Liver (tissue), 9 donors: ENCODE measurements around the gene PLCG2. TPM values are rescaled to one million over a fixed set of nuclear protein-coding genes. Genes with fewer than 3 reads are reported as not detected.

Source experiments
- DNase-seq: peaks from one replicate; pipeline ENCODE4 v3.0.0-alpha.2; 2017; ENCODE audit warnings: low spot score
- H3K27ac ChIP-seq, 2 donors: one replicate each; pipeline ENCODE4 v1.7.0; 2013; ENCODE audit warnings: inconsistent platforms in 2 of 2, low read length in 2 of 2, control low read depth in 1 of 2, low read depth in 1 of 2, mild to moderate bottlenecking in 1 of 2
- H3K27me3 ChIP-seq, 4 donors: one replicate each; pipeline versions ENCODE4 v1.6.1 to v1.7.0; 2013; ENCODE audit warnings: low read length in 3 of 4, inconsistent platforms in 1 of 4, mild to moderate bottlenecking in 1 of 4, moderate library complexity in 1 of 4; ENCODE audit not compliant: control insufficient read depth in 4 of 4, insufficient read depth in 4 of 4
- H3K36me3 ChIP-seq, 4 donors: one replicate each; pipeline versions ENCODE4 v1.6.1 to v1.7.0; 2013; ENCODE audit warnings: low read length in 3 of 4, mild to moderate bottlenecking in 3 of 4, low read depth in 1 of 4, moderate library complexity in 1 of 4; ENCODE audit not compliant: control insufficient read depth in 4 of 4, insufficient read depth in 3 of 4
- H3K4me1 ChIP-seq, 4 donors: one replicate each; pipeline versions ENCODE4 v1.6.1 to v1.7.0; 2013; ENCODE audit warnings: low read length in 3 of 4, mild to moderate bottlenecking in 3 of 4, moderate library complexity in 1 of 4; ENCODE audit not compliant: control insufficient read depth in 4 of 4, insufficient read depth in 4 of 4
- H3K4me3 ChIP-seq, 3 donors: one replicate each; pipeline versions ENCODE4 v1.6.1 to v1.7.0; 2013; ENCODE audit warnings: low read length in 3 of 3, control low read depth in 1 of 3, low read depth in 1 of 3, mild to moderate bottlenecking in 1 of 3
- H3K9ac ChIP-seq, 2 donors: one replicate each; pipeline ENCODE4 v1.7.0; 2013; ENCODE audit warnings: low read length in 2 of 2, mild to moderate bottlenecking in 2 of 2, moderate library complexity in 2 of 2, control low read depth in 1 of 2, low read depth in 1 of 2
- H3K9me3 ChIP-seq, 4 donors: one replicate each; pipeline versions ENCODE4 v1.6.1 to v1.7.0; 2013; ENCODE audit warnings: low read length in 3 of 4; ENCODE audit not compliant: control insufficient read depth in 4 of 4
- CTCF ChIP-seq: fragments of 150-350 bp; IDR thresholded peaks from 2 replicates; pipeline ENCODE4 v1.5.1; 2017; ENCODE audit warnings: improper control_type of control experiment, low read depth, low read length; ENCODE audit not compliant: missing input control
- EGR1 ChIP-seq, 2 donors: IDR thresholded peaks; 2 replicates each; pipeline ENCODE4 v1.6.1; 2016 to 2018; ENCODE audit warnings: antibody characterized with exemption in 2 of 2, low read depth in 2 of 2
- FOXA2 ChIP-seq: IDR thresholded peaks from 2 replicates; pipeline ENCODE4 v1.6.1; 2016; ENCODE audit warnings: antibody characterized with exemption
- HNF4A ChIP-seq, 2 donors: conservative IDR thresholded peaks; 2 replicates each; pipeline ENCODE4 v1.6.1; 2016; ENCODE audit warnings: antibody characterized with exemption in 2 of 2, mild to moderate bottlenecking in 2 of 2
- HNF4G ChIP-seq: IDR thresholded peaks from 2 replicates; pipeline ENCODE4 v1.6.1; 2016; ENCODE audit warnings: antibody characterized with exemption
- JUND ChIP-seq, 2 donors: IDR thresholded peaks; 2 replicates each; pipeline ENCODE4 v1.6.1; 2016; ENCODE audit warnings: antibody characterized with exemption in 2 of 2
- MAX ChIP-seq: IDR thresholded peaks from 2 replicates; pipeline ENCODE4 v1.6.1; 2016; ENCODE audit warnings: antibody characterized with exemption
- NR2F2 ChIP-seq: IDR thresholded peaks from 2 replicates; pipeline ENCODE4 v1.6.1; 2016; ENCODE audit warnings: antibody characterized with exemption
- RAD21 ChIP-seq, 2 donors: IDR thresholded peaks; 2 replicates each; pipeline ENCODE4 v1.6.1; 2016; ENCODE audit warnings: antibody characterized with exemption in 2 of 2, mild to moderate bottlenecking in 2 of 2
- REST ChIP-seq: IDR thresholded peaks from 2 replicates; pipeline ENCODE4 v1.6.1; 2016; ENCODE audit warnings: antibody characterized with exemption, mild to moderate bottlenecking
- RXRA ChIP-seq, 2 donors: IDR thresholded peaks; 2 replicates each; pipeline ENCODE4 v1.6.1; 2017 to 2018; ENCODE audit warnings: antibody characterized with exemption in 2 of 2, mild to moderate bottlenecking in 1 of 2
- SP1 ChIP-seq: IDR thresholded peaks from 2 replicates; pipeline ENCODE4 v1.6.1; 2018; ENCODE audit warnings: antibody characterized with exemption, mild to moderate bottlenecking
- YY1 ChIP-seq: IDR thresholded peaks from 2 replicates; pipeline ENCODE4 v1.6.1; 2016; ENCODE audit warnings: antibody characterized with exemption, mild to moderate bottlenecking
- ZBTB33 ChIP-seq: IDR thresholded peaks from 2 replicates; pipeline ENCODE4 v1.6.1; 2016; ENCODE audit warnings: antibody characterized with exemption
- WGBS: extraction: QIAGEN DNeasy Blood & Tissue Kit; methylation state at CpG from one replicate; pipeline ENCODE4 v1.1.7; 2013; 5-methylcytosine and 5-hydroxymethylcytosine counted together
- polyA plus RNA-seq, 2 donors: library from polyadenylated mRNA; stranded (reverse) in 1 of 2; unstranded in 1 of 2; fragments of 200-250 nt in 1 of 2; fragments of >200 nt in 1 of 2; fragmentation: Nextera tagmentation in 1 of 2; extraction: Ambion mirVana in 1 of 2; gene quantifications; one replicate each; pipeline versions ENCODE4 v1.2.1 to v1.2.3, GENCODE V29; 2013 to 2015
- total RNA-seq, 2 donors: library from RNA; depleted of rRNA; stranded (reverse); fragments of >200 nt; gene quantifications; one replicate each; pipeline ENCODE4 v1.2.3, GENCODE V29; 2014
- donor health status: healthy.
- donor health status: healthy.
- donor health status: healthy.
- donor health status: healthy.
- donor health status: healthy.

PLCG2 gene
- total and polyA plus RNA-seq, 4 donors = 7.1 to 21.6 (median 15.8) TPM

- peaks cover 0 to 2% (median 0%) of the 10 kb centered on the region in 4 donors for H3K27me3 ChIP-seq
- no peak overlapping the region for H3K9ac ChIP-seq
- H3K9me3 ChIP-seq = no peaks in the 10 kb centered on the region
- WGBS = 22% methylated on average over 47 of the region's 47 CpGs
- H3K4me3 ChIP-seq = peak overlapping the region in 1 of 3 donors; percentile 31
- H3K4me1 ChIP-seq = peaks cover 0 to 9% (median 3%) of the 10 kb centered on the region in 4 donors
- H3K27ac ChIP-seq = peak overlapping the region in 1 of 2 donors; percentile 63
- TF ChIP-seq REST (no peak), YY1 (no peak), MAX (no peak), ZBTB33 (no peak), RAD21 (IDR thresholded peaks at IDR 0.05) (peak; percentile 36 to 54), SP1 (peak; percentile 53), HNF4G (no peak), HNF4A (conservative IDR thresholded peaks at IDR 0.05) (no peak), NR2F2 (peak; percentile 53), RXRA (IDR thresholded peaks at IDR 0.05) (peak in 1 of 2 donors; percentile 8), CTCF (peak; percentile 59)
- peak; percentile 67 for DNase-seq
- no peaks in the 10 kb centered on the region for H3K36me3 ChIP-seq
Observed at GRCh38 chr16:81730090-81731051, 48.7 kb upstream of the PLCG2 start.

- Histone ChIP-seq H3K36me3 (no peaks in the 10 kb centered on the region), H3K27me3 (no peaks in the 10 kb centered on the region), H3K9me3 (no peaks in the 10 kb centered on the region), H3K4me3 (no peak overlapping the region), H3K27ac (no peak overlapping the region), H3K4me1 (peaks cover 0 to 9% (median 3%) of the 10 kb centered on the region in 4 donors), H3K9ac (no peak overlapping the region)
- DNase-seq = no peak
- 95% methylated on average over 8 of the region's 8 CpGs for WGBS
- TF ChIP-seq CTCF (no peak), EGR1 (IDR thresholded peaks at IDR 0.05; ENCODE audit: low read depth in 2 of 2) (no peak), FOXA2 (no peak), YY1 (no peak), MAX (no peak), SP1 (no peak), ZBTB33 (no peak), NR2F2 (no peak), HNF4G (no peak), JUND (IDR thresholded peaks at IDR 0.05) (no peak)
Observed at GRCh38 chr16:81731649-81732048, 47.4 kb upstream of the PLCG2 start.
